OCI-LY3 (cell line): ENCODE results near the gene LAT.

Experiments used
- H2AFZ ChIP-seq: fragments of 200-600, 300-600 bp; shearing (Covaris generic); 2 replicates; pipeline ENCODE4 v1.6.0; 2014; ENCODE audit warnings: antibody characterized with exemption, low read depth, low read length
- H3K27ac ChIP-seq: fragments of 200-600, 300-600 bp; sonication (generic); 2 replicates; pipeline ENCODE4 v1.5.1; 2014; ENCODE audit warnings: mild to moderate bottlenecking, low read length, moderate library complexity, mixed read lengths
- H3K27me3 ChIP-seq: fragments of 200-600, 300-600 bp; sonication (generic); 2 replicates; pipeline ENCODE4 v1.6.1; 2014; ENCODE audit warnings: low read depth, low read length, mixed read lengths
- H3K36me3 ChIP-seq: fragments of 200-600, 300-600 bp; sonication (generic); replicated peaks from 2 replicates; pipeline ENCODE3; 2014; ENCODE audit warnings: low read depth, low read length, mixed read lengths
- H3K4me1 ChIP-seq: fragments of 300-600, 200-600 bp; sonication (generic); 2 replicates; pipeline ENCODE4 v1.6.1; 2014; ENCODE audit warnings: low read length, mixed read lengths
- H3K4me2 ChIP-seq: fragments of 200-600, 300-600 bp; sonication (generic); 2 replicates; pipeline ENCODE4 v1.6.1; 2014; ENCODE audit warnings: low read length, mixed read lengths
- H3K4me3 ChIP-seq: fragments of 300-600, 200-600 bp; sonication (generic); 2 replicates; pipeline ENCODE4 v1.5.1; 2014; ENCODE audit warnings: antibody characterized with exemption, mild to moderate bottlenecking, low read length, moderate library complexity
- H3K79me2 ChIP-seq: fragments of 300-600, 200-600 bp; shearing (Covaris generic); 2 replicates; pipeline ENCODE4 v1.6.1; 2014; ENCODE audit warnings: mild to moderate bottlenecking, low read length, mixed read lengths
- H3K9ac ChIP-seq: fragments of 300-600, 200-600 bp; shearing (Covaris generic); 2 replicates; pipeline ENCODE4 v1.6.0; 2014; ENCODE audit warnings: mild to moderate bottlenecking, low read length, moderate library complexity
- H3K9me3 ChIP-seq: fragments of 200-600, 300-600 bp; shearing (Covaris generic); 2 replicates; pipeline ENCODE4 v1.6.1; 2014; ENCODE audit warnings: low read length, mixed read lengths; ENCODE audit not compliant: insufficient read depth
- H4K20me1 ChIP-seq: fragments of 200-600, 300-600 bp; sonication (generic); 2 replicates; pipeline ENCODE4 v1.6.1; 2016; ENCODE audit warnings: low read length, mixed read lengths; ENCODE audit not compliant: insufficient read depth
- EZH2phosphoT487 ChIP-seq: fragments of 200-600 bp; shearing (Covaris generic); IDR thresholded peaks from 2 replicates; pipeline ENCODE4 v1.6.1; 2018; ENCODE audit warnings: antibody characterized with exemption, mixed run types, low read depth
- TF ChIP-seq, protein P1 (sequence below): fragments of 200-600, 300-600 bp; sonication (generic); IDR thresholded peaks from 2 replicates; pipeline ENCODE4 v1.5.1; 2014; ENCODE audit warnings: antibody characterized with exemption, low read length, low read depth

The LAT gene

DNA sequence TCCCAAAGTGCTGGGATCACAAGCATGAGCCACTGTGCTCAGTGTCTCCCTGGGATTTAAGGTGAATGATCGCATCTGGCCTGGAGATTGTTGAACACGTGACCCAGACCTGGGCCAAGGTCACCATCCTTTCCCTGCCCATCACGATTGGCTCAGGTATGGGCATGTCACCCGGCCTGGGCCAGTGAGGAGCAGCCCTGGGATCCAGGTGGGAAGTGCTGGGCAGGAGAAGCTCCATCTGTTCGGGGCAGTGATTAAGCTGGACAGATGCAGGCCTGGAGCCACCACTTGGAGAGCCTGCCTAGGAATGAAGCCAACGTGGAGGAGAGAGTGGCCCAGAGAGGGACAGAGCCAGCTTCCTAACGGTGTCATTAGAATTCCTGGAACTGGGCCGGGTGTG is 6.8 kb downstream of the LAT start:
- Histone ChIP-seq H3K9me3 (no peaks in the 10 kb centered on the region), H3K4me2 (no peak overlapping the region), H3K4me1 (no peaks in the 10 kb centered on the region), H3K27ac (no peak overlapping the region), H4K20me1 (no peaks in the 10 kb centered on the region), H3K9ac (no peak overlapping the region), H2AFZ (no peak overlapping the region), H3K4me3 (no peak overlapping the region), H3K27me3 (no peaks in the 10 kb centered on the region), H3K79me2 (no peaks in the 10 kb centered on the region), H3K36me3 (peaks cover 8% of the 10 kb centered on the region)
- TF ChIP-seq, protein P1, sequence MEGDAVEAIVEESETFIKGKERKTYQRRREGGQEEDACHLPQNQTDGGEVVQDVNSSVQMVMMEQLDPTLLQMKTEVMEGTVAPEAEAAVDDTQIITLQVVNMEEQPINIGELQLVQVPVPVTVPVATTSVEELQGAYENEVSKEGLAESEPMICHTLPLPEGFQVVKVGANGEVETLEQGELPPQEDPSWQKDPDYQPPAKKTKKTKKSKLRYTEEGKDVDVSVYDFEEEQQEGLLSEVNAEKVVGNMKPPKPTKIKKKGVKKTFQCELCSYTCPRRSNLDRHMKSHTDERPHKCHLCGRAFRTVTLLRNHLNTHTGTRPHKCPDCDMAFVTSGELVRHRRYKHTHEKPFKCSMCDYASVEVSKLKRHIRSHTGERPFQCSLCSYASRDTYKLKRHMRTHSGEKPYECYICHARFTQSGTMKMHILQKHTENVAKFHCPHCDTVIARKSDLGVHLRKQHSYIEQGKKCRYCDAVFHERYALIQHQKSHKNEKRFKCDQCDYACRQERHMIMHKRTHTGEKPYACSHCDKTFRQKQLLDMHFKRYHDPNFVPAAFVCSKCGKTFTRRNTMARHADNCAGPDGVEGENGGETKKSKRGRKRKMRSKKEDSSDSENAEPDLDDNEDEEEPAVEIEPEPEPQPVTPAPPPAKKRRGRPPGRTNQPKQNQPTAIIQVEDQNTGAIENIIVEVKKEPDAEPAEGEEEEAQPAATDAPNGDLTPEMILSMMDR = no peak
- no peak for TF ChIP-seq EZH2phosphoT487

DNA sequence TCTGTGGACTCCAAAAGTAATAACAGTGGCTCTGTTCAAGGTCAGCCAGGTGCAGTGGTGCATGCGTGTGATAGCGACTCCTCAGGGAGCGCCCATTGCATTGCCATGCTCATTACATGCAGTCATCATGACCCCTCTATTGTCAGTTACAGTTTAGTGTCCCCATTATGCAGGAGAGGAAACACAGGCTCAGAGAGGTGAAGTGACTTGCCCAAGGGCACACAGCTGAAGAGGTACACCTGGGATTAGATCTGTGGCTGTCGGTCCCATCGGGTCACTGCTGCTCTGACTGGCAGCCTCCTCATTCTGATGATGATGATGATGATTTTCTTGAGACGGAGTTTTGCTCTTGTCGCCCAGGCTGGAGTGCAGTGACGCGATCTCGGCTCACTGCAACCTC is 7.6 kb downstream of the LAT start:
- Histone ChIP-seq H4K20me1 (no peaks in the 10 kb centered on the region), H3K9ac (no peak overlapping the region), H3K27ac (no peak overlapping the region), H3K4me2 (no peak overlapping the region), H2AFZ (no peak overlapping the region), H3K79me2 (no peaks in the 10 kb centered on the region), H3K9me3 (no peaks in the 10 kb centered on the region), H3K27me3 (no peaks in the 10 kb centered on the region), H3K4me1 (no peaks in the 10 kb centered on the region), H3K4me3 (no peak overlapping the region), H3K36me3 (peaks cover under 1% of the 10 kb centered on the region)
- no peak for TF ChIP-seq EZH2phosphoT487
- TF ChIP-seq, protein P1 = no peak

DNA sequence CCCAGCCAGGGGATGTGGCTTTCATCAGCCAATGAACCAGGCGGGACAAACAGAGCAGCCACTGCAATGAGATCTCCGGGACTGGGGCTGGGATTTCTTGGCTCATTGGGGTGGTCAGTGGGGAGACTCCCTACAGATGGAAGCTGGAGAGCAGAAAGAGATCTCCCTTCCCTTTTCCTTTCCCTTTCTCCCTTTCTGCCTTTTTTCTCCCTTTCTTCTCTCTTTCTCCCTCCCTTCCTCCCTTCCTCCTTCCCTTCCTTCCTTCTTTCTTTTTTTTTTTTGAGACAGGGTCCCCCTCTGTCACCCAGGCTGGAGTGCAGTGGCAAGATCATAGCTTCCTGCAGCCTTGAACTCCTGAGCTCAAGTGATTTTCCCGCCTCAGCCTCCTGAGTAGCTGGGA is 14.0 kb downstream of the LAT start:
- H3K4me3 ChIP-seq = no peak overlapping the region

DNA sequence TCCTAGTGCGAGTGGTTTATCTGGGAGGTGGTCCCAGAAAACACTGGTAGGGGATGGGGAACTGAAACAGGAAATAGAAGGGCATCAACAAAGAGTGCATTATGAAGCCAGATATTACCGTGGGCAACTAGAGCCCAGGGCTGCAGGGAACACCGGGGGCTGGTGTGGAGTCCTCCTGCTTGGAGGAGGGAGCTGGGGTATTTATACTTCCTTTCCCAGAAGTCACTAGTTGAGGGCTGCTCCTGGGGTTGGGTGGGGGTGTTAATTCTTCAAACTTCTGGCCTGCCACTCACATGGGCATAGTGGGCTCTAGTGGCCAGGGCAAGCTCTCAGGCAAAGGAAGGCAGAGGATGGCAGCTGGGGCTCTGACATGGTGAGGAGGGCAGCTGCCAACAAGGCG is 14.7 kb downstream of the LAT start:
- no peaks in the 10 kb centered on the region for H3K79me2 ChIP-seq
- H3K27me3 ChIP-seq = no peaks in the 10 kb centered on the region
- no peaks in the 10 kb centered on the region for H3K9me3 ChIP-seq
- peak overlapping the region; percentile 25; the same call in 1 of the 2 replicates for H2AFZ ChIP-seq
- no peak overlapping the region for H3K9ac ChIP-seq
- no peak overlapping the region for H3K4me3 ChIP-seq
- no peak overlapping the region for H3K27ac ChIP-seq
- H3K4me2 ChIP-seq = no peak overlapping the region
- no peaks in the 10 kb centered on the region for H4K20me1 ChIP-seq
- H3K4me1 ChIP-seq = peaks cover 2% of the 10 kb centered on the region; the same call in 1 of the 2 replicates
- TF ChIP-seq, protein P1 = no peak
- no peak for TF ChIP-seq EZH2phosphoT487
- no peaks in the 10 kb centered on the region for H3K36me3 ChIP-seq

More for the DNA sequence above, 14.0 kb downstream of the LAT start:
- Histone ChIP-seq H3K79me2 (no peaks in the 10 kb centered on the region), H3K27ac (no peak overlapping the region), H3K4me2 (no peak overlapping the region), H3K36me3 (no peaks in the 10 kb centered on the region), H3K27me3 (no peaks in the 10 kb centered on the region), H3K9ac (no peak overlapping the region), H2AFZ (no peak overlapping the region), H4K20me1 (no peaks in the 10 kb centered on the region), H3K4me1 (peaks cover 2% of the 10 kb centered on the region; the same call in 1 of the 2 replicates), H3K9me3 (no peaks in the 10 kb centered on the region)
- TF ChIP-seq, protein P1 = no peak
- TF ChIP-seq EZH2phosphoT487 = no peak
